ENCODE results near the gene MACROD1. TPM values are rescaled to one million over a fixed set of nuclear protein-coding genes. Genes with fewer than 3 reads are reported as not detected.
"Not testable (repeated sequence)": the region's sequence is repeated elsewhere in the genome, so short reads cannot be mapped to it uniquely, and the experiment has no call there.

The MACROD1 gene
- total RNA-seq, 2 experiments from 2014 or later = 38.7 to 48.6 TPM

GRCh38 chr11:64181506-64182411, 15.8 kb upstream of the MACROD1 start:
- H3K4me3 Mint-ChIP-seq = peak overlapping the region; percentile 43
- no peaks in the 10 kb centered on the region for H3K9me3 Mint-ChIP-seq
- peak; percentile 76 for DNase-seq
- H3K27me3 Mint-ChIP-seq (ENCODE audit: low read depth) = no peaks in the 10 kb centered on the region
- CTCF ChIA-PET = interaction anchor here (0.6 to 2.2 kb wide), 7 partner anchors 11 to 119 kb away, joined by 3 to 8 read pairs (median 3); partner anchors contain the start of gene FERMT3
- no peak overlapping the region for H3K27ac Mint-ChIP-seq
- peaks cover 51% of the 10 kb centered on the region for H3K4me1 Mint-ChIP-seq (ENCODE audit: low read depth)
- H3K36me3 Mint-ChIP-seq (ENCODE audit: low read depth) = peaks cover 4% of the 10 kb centered on the region
- intact Hi-C loops (cut with micrococcal nuclease) = no loop called here

- H3K27ac Mint-ChIP-seq = no peak overlapping the region
- intact Hi-C loops (cut with micrococcal nuclease) = no loop called here
- peaks cover 54% of the 10 kb centered on the region for H3K4me1 Mint-ChIP-seq (ENCODE audit: low read depth)
- H3K27me3 Mint-ChIP-seq (ENCODE audit: low read depth) = no peaks in the 10 kb centered on the region
- H3K4me3 Mint-ChIP-seq = no peak overlapping the region
- no peak for DNase-seq
- H3K36me3 Mint-ChIP-seq (ENCODE audit: low read depth) = peaks cover 2% of the 10 kb centered on the region
- CTCF ChIA-PET = interaction anchor here (0.6 to 2.2 kb wide), 5 partner anchors 15 to 120 kb away, joined by 3 to 8 read pairs (median 4); partner anchors contain the start of gene FERMT3
- no peaks in the 10 kb centered on the region for H3K9me3 Mint-ChIP-seq
Observed at GRCh38 chr11:64180891-64181290, 15.0 kb upstream of the MACROD1 start.

GRCh38 chr11:64178951-64179639, 13.2 kb upstream of the MACROD1 start:
- H3K36me3 Mint-ChIP-seq (ENCODE audit: low read depth) = peaks cover 1% of the 10 kb centered on the region
- H3K4me3 Mint-ChIP-seq = no peak overlapping the region
- intact Hi-C loops (cut with micrococcal nuclease) = no loop called here
- H3K27ac Mint-ChIP-seq = no peak overlapping the region
- H3K9me3 Mint-ChIP-seq = peaks cover 2% of the 10 kb centered on the region
- H3K27me3 Mint-ChIP-seq (ENCODE audit: low read depth) = no peaks in the 10 kb centered on the region
- DNase-seq = no peak
- H3K4me1 Mint-ChIP-seq (ENCODE audit: low read depth) = peaks cover 47% of the 10 kb centered on the region
- CTCF ChIA-PET = no interaction called here

- peaks cover 7% of the 10 kb centered on the region for H3K36me3 Mint-ChIP-seq (ENCODE audit: low read depth)
- H3K9me3 Mint-ChIP-seq = peaks cover 8% of the 10 kb centered on the region
- H3K4me1 Mint-ChIP-seq (ENCODE audit: low read depth) = peaks cover 38% of the 10 kb centered on the region
- intact Hi-C loops (cut with micrococcal nuclease) = no loop called here
- DNase-seq = no peak
- CTCF ChIA-PET = no interaction called here
- no peaks in the 10 kb centered on the region for H3K27me3 Mint-ChIP-seq (ENCODE audit: low read depth)
- H3K27ac Mint-ChIP-seq = no peak overlapping the region
- no peak overlapping the region for H3K4me3 Mint-ChIP-seq
Observed at GRCh38 chr11:64178203-64178602, 12.3 kb upstream of the MACROD1 start.

- no peak for DNase-seq
- H3K4me3 Mint-ChIP-seq = no peak overlapping the region
- no peaks in the 10 kb centered on the region for H3K27me3 Mint-ChIP-seq (ENCODE audit: low read depth)
- peaks cover 7% of the 10 kb centered on the region for H3K36me3 Mint-ChIP-seq (ENCODE audit: low read depth)
- peaks cover 29% of the 10 kb centered on the region for H3K4me1 Mint-ChIP-seq (ENCODE audit: low read depth)
- intact Hi-C loops (cut with micrococcal nuclease) = no loop called here
- H3K27ac Mint-ChIP-seq = no peak overlapping the region
- peaks cover 8% of the 10 kb centered on the region for H3K9me3 Mint-ChIP-seq
- CTCF ChIA-PET = no interaction called here
Observed at GRCh38 chr11:64176751-64177150, 10.8 kb upstream of the MACROD1 start.

- H3K4me3 Mint-ChIP-seq = no peak overlapping the region
- H3K4me1 Mint-ChIP-seq (ENCODE audit: low read depth) = peaks cover 19% of the 10 kb centered on the region
- CTCF ChIA-PET = no interaction called here
- DNase-seq = no peak
- intact Hi-C loops (cut with micrococcal nuclease) = no loop called here
- peaks cover 8% of the 10 kb centered on the region for H3K9me3 Mint-ChIP-seq
- peaks cover 7% of the 10 kb centered on the region for H3K36me3 Mint-ChIP-seq (ENCODE audit: low read depth)
- H3K27ac Mint-ChIP-seq = no peak overlapping the region
- no peaks in the 10 kb centered on the region for H3K27me3 Mint-ChIP-seq (ENCODE audit: low read depth)
Observed at GRCh38 chr11:64173616-64174355, 7.9 kb upstream of the MACROD1 start.

GRCh38 chr11:64170419-64170818, 4.5 kb upstream of the MACROD1 start:
- peaks cover 4% of the 10 kb centered on the region for H3K4me1 Mint-ChIP-seq (ENCODE audit: low read depth)
- H3K4me3 Mint-ChIP-seq = no peak overlapping the region
- H3K36me3 Mint-ChIP-seq (ENCODE audit: low read depth) = peaks cover 7% of the 10 kb centered on the region
- CTCF ChIA-PET = interaction anchor here (0.6 to 1.2 kb wide), 3 partner anchors 11 to 218 kb away, joined by 3 to 6 read pairs (median 3); no protein-coding TSS in a partner anchor
- no peak for DNase-seq
- no peaks in the 10 kb centered on the region for H3K27me3 Mint-ChIP-seq (ENCODE audit: low read depth)
- intact Hi-C loops (cut with micrococcal nuclease) = no loop called here
- H3K9me3 Mint-ChIP-seq = peaks cover 8% of the 10 kb centered on the region
- H3K27ac Mint-ChIP-seq = no peak overlapping the region

- no peak overlapping the region for H3K27ac Mint-ChIP-seq
- H3K9me3 Mint-ChIP-seq = no peaks in the 10 kb centered on the region
- H3K27me3 Mint-ChIP-seq (ENCODE audit: low read depth) = no peaks in the 10 kb centered on the region
- CTCF ChIA-PET = no interaction called here
- H3K4me1 Mint-ChIP-seq (ENCODE audit: low read depth) = peaks cover 10% of the 10 kb centered on the region
- peak overlapping the region; percentile 84 for H3K4me3 Mint-ChIP-seq
- H3K36me3 Mint-ChIP-seq (ENCODE audit: low read depth) = peaks cover 1% of the 10 kb centered on the region
- intact Hi-C loops (cut with micrococcal nuclease) = no loop called here
- peak; percentile 23 for DNase-seq
Observed at GRCh38 chr11:64165481-64165841, 452 bp downstream of the MACROD1 start.

- Mint-ChIP-seq H3K9me3 (no peaks in the 10 kb centered on the region), H3K27me3 (ENCODE audit: low read depth) (no peaks in the 10 kb centered on the region), H3K36me3 (ENCODE audit: low read depth) (peaks cover 1% of the 10 kb centered on the region), H3K27ac (no peak overlapping the region), H3K4me3 (peak overlapping the region; percentile 84), H3K4me1 (ENCODE audit: low read depth) (peaks cover 10% of the 10 kb centered on the region)
- CTCF ChIA-PET = no interaction called here
- DNase-seq = no peak
- intact Hi-C loops (cut with micrococcal nuclease) = no loop called here
Observed at GRCh38 chr11:64164392-64165312, 1.3 kb downstream of the MACROD1 start.

- no peak overlapping the region for H3K4me3 Mint-ChIP-seq
- H3K36me3 Mint-ChIP-seq (ENCODE audit: low read depth) = peaks cover 1% of the 10 kb centered on the region
- H3K4me1 Mint-ChIP-seq (ENCODE audit: low read depth) = peaks cover 10% of the 10 kb centered on the region
- no peak for DNase-seq
- CTCF ChIA-PET = no interaction called here
- intact Hi-C loops (cut with micrococcal nuclease) = no loop called here
- H3K27ac Mint-ChIP-seq = no peak overlapping the region
- H3K27me3 Mint-ChIP-seq (ENCODE audit: low read depth) = no peaks in the 10 kb centered on the region
- no peaks in the 10 kb centered on the region for H3K9me3 Mint-ChIP-seq
Observed at GRCh38 chr11:64163951-64164350, 2.0 kb downstream of the MACROD1 start.

GRCh38 chr11:64162769-64163168, 3.1 kb downstream of the MACROD1 start:
- not testable (repeated sequence) for H3K36me3 Mint-ChIP-seq (ENCODE audit: low read depth)
- H3K4me1 Mint-ChIP-seq (ENCODE audit: low read depth) = peaks cover 10% of the 10 kb centered on the region

More at GRCh38 chr11:64162769-64163168, 3.1 kb downstream of the MACROD1 start:
- H3K9me3 Mint-ChIP-seq; H3K27ac Mint-ChIP-seq; H3K4me3 Mint-ChIP-seq; H3K27me3 Mint-ChIP-seq (ENCODE audit: low read depth); intact Hi-C loops (cut with micrococcal nuclease); DNase-seq: not testable (repeated sequence)
- CTCF ChIA-PET = interaction anchor here (2.6 kb wide), 1 partner anchor 9 kb away, joined by 8 read pairs; no protein-coding TSS in a partner anchor
